Panc1 (cell line): ENCODE data around the gene PIGH. TPM values are rescaled to one million over a fixed set of nuclear protein-coding genes. Genes with fewer than 3 reads are reported as not detected.

Experiments used
- ATAC-seq: fragments of 200-7000 bp; cut with Tn5 transposase; 2 replicates; pipeline ENCODE4 v1.9.1; 2020; ENCODE audit warnings: mild to moderate bottlenecking, moderate library complexity
- BruUV-seq: library from RNA; stranded (reverse); fragments of 400-500 nt; replicated peaks from 2 replicates; lab custom pipeline; 2021; lab: Mats Ljungman, UMichigan
- CTCF ChIA-PET: fragments of 300-600 bp; sonication (Branson Sonifier 250); formaldehyde crosslinking; loops from one replicate; lab custom pipeline; 2022; ENCODE audit warnings: antibody characterized with exemption; lab: Charles Lee
- POLR2A ChIA-PET: fragments of 300-600 bp; sonication (Branson Sonifier 250); formaldehyde crosslinking; loops from one replicate; lab custom pipeline; 2022; ENCODE audit warnings: antibody characterized with exemption; lab: Charles Lee
- DNase-seq: peaks from one replicate; pipeline ENCODE4 v3.0.0-alpha.2; 2010; ENCODE audit warnings: low read depth, low spot score
- H3K27ac ChIP-seq: 2 replicates; pipeline ENCODE4 v1.5.1; 2011; ENCODE audit warnings: mild to moderate bottlenecking, low read length, inconsistent platforms
- H3K27me3 ChIP-seq: fragments of 200-500 bp; sonication (Bioruptor generic); 2 replicates; pipeline ENCODE4 v1.6.0; 2014; ENCODE audit warnings: low read length, inconsistent platforms; ENCODE audit not compliant: control insufficient read depth, insufficient read depth
- H3K36me3 ChIP-seq: fragments of 200-500 bp; sonication (Bioruptor generic); 2 replicates; pipeline ENCODE4 v1.5.1; 2014; ENCODE audit warnings: inconsistent platforms, mild to moderate bottlenecking, low read length, moderate library complexity; ENCODE audit not compliant: control insufficient read depth, insufficient read depth
- H3K4me1 ChIP-seq: 2 replicates; pipeline ENCODE4 v1.5.1; 2011; ENCODE audit warnings: inconsistent platforms, mild to moderate bottlenecking, low read length, moderate library complexity; ENCODE audit not compliant: control insufficient read depth, insufficient read depth
- H3K4me3 ChIP-seq, 2 experiments: 2 replicates each; pipeline ENCODE4 v1.5.1; 2011 to 2012; ENCODE audit warnings: low read depth in 2 of 2, low read length in 2 of 2, mild to moderate bottlenecking in 2 of 2, inconsistent platforms in 1 of 2, moderate library complexity in 1 of 2
- H3K9me3 ChIP-seq: fragments of 200-500 bp; sonication (Bioruptor generic); 2 replicates; pipeline ENCODE4 v1.5.1; 2014; ENCODE audit warnings: low read depth, mild to moderate bottlenecking, inconsistent platforms, low read length, moderate library complexity; ENCODE audit not compliant: control insufficient read depth, insufficient read depth
- POLR2AphosphoS5 ChIP-seq: IDR thresholded peaks from 2 replicates; pipeline ENCODE4 v1.6.1; 2012; ENCODE audit warnings: mild to moderate bottlenecking, low read depth, low read length, moderate library complexity
- SIN3A ChIP-seq: IDR thresholded peaks from 2 replicates; pipeline ENCODE4 v1.6.1; 2012; ENCODE audit warnings: low read depth, mild to moderate bottlenecking, low read length, moderate library complexity, borderline replicate concordance; ENCODE audit not compliant: insufficient read depth
- TCF7L2 ChIP-seq: IDR thresholded peaks from 2 replicates; pipeline ENCODE4 v1.6.1; 2011; ENCODE audit warnings: mild to moderate bottlenecking, low read depth, low read length, inconsistent platforms
- in situ Hi-C: cut with HindIII; loops from 2 replicates; pipeline ENCODE4 v1.10.0; 2016; ENCODE audit warnings: low sequenced_read_pairs, low pct_unique_long_range_greater_than_20kb
- intact Hi-C: fragments of 100-400 bp; cut with micrococcal nuclease; formaldehyde crosslinking; loops from one replicate; pipeline ENCODE4 v1.10.0; 2022; ENCODE audit not compliant: unreplicated experiment
- total RNA-seq: library from RNA; stranded (reverse); gene quantifications from one replicate; pipeline ENCODE4 v1.2.1, GENCODE V29; 2021; ENCODE audit not compliant: unreplicated experiment
- TF ChIP-seq, protein P1 (sequence below): fragments of 450-650 bp; IDR thresholded peaks from 2 replicates; pipeline ENCODE4 v1.5.1; 2017; ENCODE audit warnings: mild to moderate bottlenecking
- TF ChIP-seq, protein P2 (sequence below), 2 experiments: IDR thresholded peaks; 2 replicates each; pipeline ENCODE4 v1.6.1; 2011 to 2012; ENCODE audit warnings: low read depth in 2 of 2, control low read depth in 1 of 2, low read length in 1 of 2, mild to moderate bottlenecking in 1 of 2, moderate library complexity in 1 of 2; ENCODE audit not compliant: insufficient read depth in 1 of 2

The PIGH gene
- total RNA-seq, 1 experiment from 2014 or later, result 13.3 TPM

GRCh38 chr14:67574806-67575205 is 25.3 kb downstream of the PIGH start:
- in situ Hi-C loops, result no loop called here
- CTCF ChIA-PET, result no interaction called here
- intact Hi-C loops, result loop anchor here (5.0 kb wide), 1 partner anchor 48 kb away; no protein-coding TSS in a partner anchor
- DNase-seq (no peak), ATAC-seq (no peak)
- Histone ChIP-seq H3K9me3 (no peaks in the 10 kb centered on the region), H3K4me3 (no peak overlapping the region), H3K36me3 (no peaks in the 10 kb centered on the region), H3K4me1 (no peaks in the 10 kb centered on the region), H3K27ac (no peak overlapping the region), H3K27me3 (no peaks in the 10 kb centered on the region)
- no TSS peak for BruUV-seq
- TF ChIP-seq POLR2AphosphoS5 (no peak), SIN3A (no peak), TCF7L2 (no peak)
- TF ChIP-seq, protein P1, sequence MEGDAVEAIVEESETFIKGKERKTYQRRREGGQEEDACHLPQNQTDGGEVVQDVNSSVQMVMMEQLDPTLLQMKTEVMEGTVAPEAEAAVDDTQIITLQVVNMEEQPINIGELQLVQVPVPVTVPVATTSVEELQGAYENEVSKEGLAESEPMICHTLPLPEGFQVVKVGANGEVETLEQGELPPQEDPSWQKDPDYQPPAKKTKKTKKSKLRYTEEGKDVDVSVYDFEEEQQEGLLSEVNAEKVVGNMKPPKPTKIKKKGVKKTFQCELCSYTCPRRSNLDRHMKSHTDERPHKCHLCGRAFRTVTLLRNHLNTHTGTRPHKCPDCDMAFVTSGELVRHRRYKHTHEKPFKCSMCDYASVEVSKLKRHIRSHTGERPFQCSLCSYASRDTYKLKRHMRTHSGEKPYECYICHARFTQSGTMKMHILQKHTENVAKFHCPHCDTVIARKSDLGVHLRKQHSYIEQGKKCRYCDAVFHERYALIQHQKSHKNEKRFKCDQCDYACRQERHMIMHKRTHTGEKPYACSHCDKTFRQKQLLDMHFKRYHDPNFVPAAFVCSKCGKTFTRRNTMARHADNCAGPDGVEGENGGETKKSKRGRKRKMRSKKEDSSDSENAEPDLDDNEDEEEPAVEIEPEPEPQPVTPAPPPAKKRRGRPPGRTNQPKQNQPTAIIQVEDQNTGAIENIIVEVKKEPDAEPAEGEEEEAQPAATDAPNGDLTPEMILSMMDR, result no peak
- TF ChIP-seq, protein P2, sequence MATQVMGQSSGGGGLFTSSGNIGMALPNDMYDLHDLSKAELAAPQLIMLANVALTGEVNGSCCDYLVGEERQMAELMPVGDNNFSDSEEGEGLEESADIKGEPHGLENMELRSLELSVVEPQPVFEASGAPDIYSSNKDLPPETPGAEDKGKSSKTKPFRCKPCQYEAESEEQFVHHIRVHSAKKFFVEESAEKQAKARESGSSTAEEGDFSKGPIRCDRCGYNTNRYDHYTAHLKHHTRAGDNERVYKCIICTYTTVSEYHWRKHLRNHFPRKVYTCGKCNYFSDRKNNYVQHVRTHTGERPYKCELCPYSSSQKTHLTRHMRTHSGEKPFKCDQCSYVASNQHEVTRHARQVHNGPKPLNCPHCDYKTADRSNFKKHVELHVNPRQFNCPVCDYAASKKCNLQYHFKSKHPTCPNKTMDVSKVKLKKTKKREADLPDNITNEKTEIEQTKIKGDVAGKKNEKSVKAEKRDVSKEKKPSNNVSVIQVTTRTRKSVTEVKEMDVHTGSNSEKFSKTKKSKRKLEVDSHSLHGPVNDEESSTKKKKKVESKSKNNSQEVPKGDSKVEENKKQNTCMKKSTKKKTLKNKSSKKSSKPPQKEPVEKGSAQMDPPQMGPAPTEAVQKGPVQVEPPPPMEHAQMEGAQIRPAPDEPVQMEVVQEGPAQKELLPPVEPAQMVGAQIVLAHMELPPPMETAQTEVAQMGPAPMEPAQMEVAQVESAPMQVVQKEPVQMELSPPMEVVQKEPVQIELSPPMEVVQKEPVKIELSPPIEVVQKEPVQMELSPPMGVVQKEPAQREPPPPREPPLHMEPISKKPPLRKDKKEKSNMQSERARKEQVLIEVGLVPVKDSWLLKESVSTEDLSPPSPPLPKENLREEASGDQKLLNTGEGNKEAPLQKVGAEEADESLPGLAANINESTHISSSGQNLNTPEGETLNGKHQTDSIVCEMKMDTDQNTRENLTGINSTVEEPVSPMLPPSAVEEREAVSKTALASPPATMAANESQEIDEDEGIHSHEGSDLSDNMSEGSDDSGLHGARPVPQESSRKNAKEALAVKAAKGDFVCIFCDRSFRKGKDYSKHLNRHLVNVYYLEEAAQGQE (IDR thresholded peaks at IDR 0.05; ENCODE audit: insufficient read depth in 1 of 2, low read depth in 2 of 2, low read length in 1 of 2), result no peak
- POLR2A ChIA-PET, result no interaction called here

- in situ Hi-C loops (no loop called here), intact Hi-C loops (loop anchor here (5.0 kb wide), 1 partner anchor 47 kb away; no protein-coding TSS in a partner anchor)
- CTCF ChIA-PET, result no interaction called here
These were observed 25.9 kb downstream of the PIGH start for GRCh38 chr14:67574156-67574555.

More at GRCh38 chr14:67574156-67574555, 25.9 kb downstream of the PIGH start:
- no peak overlapping the region for H3K4me3 ChIP-seq
- DNase-seq (no peak), ATAC-seq (no peak)
- no peak overlapping the region for H3K27ac ChIP-seq
- H3K4me1 ChIP-seq, result no peaks in the 10 kb centered on the region
- no TSS peak for BruUV-seq
- no peak for TF ChIP-seq SIN3A
- no peak for TF ChIP-seq POLR2AphosphoS5
- TF ChIP-seq, protein P1, result no peak
- TF ChIP-seq, protein P2 (IDR thresholded peaks at IDR 0.05; ENCODE audit: insufficient read depth in 1 of 2, low read depth in 2 of 2, low read length in 1 of 2), result no peak
- TF ChIP-seq TCF7L2, result no peak
- H3K36me3 ChIP-seq, result no peaks in the 10 kb centered on the region
- H3K9me3 ChIP-seq, result no peaks in the 10 kb centered on the region
- POLR2A ChIA-PET, result no interaction called here
- H3K27me3 ChIP-seq, result no peaks in the 10 kb centered on the region
